Upper lobe of left lung (tissue), 6 donors: ENCODE data around the gene NR5A1. TPM values are rescaled to one million over a fixed set of nuclear protein-coding genes. Genes with fewer than 3 reads are reported as not detected.

ENCODE experiments used
- ATAC-seq, 2 donors: fragments of 200-7000 bp; cut with Tn5 transposase; one replicate each; pipeline ENCODE4 v1.9.1; 2022; ENCODE audit warnings: mild to moderate bottlenecking in 2 of 2, moderate library complexity in 2 of 2; ENCODE audit not compliant: low FRiP score in 2 of 2
- DNase-seq, 2 donors: peaks; one replicate each; pipeline ENCODE4 v3.0.0-alpha.2; 2019 to 2020
- H3K27ac ChIP-seq, 4 donors: fragments of 200-600 bp; sonication (generic); one replicate each; pipeline ENCODE4 v1.5.1; 2016 to 2019
- H3K27me3 ChIP-seq, 4 donors: fragments of 200-600 bp; sonication (generic); one replicate each; pipeline ENCODE4 v1.5.1; 2017 to 2019
- H3K36me3 ChIP-seq, 4 donors: fragments of 200-600 bp; sonication (generic); one replicate each; pipeline ENCODE4 v1.5.1; 2016 to 2019
- H3K4me1 ChIP-seq, 4 donors: fragments of 200-600 bp; sonication (generic); one replicate each; pipeline ENCODE4 v1.5.1; 2018 to 2019
- H3K4me3 ChIP-seq, 4 donors: fragments of 200-600 bp; sonication (generic); one replicate each; pipeline ENCODE4 v1.5.1; 2017 to 2019; ENCODE audit warnings: mild to moderate bottlenecking in 2 of 4, moderate library complexity in 1 of 4
- H3K9me3 ChIP-seq, 4 donors: fragments of 200-600 bp; sonication (generic); one replicate each; pipeline ENCODE4 v1.5.1; 2018 to 2019
- EP300 ChIP-seq, 4 donors: sonication (generic); formaldehyde crosslinking; IDR thresholded peaks; one replicate each; pipeline ENCODE4 v1.5.1; 2017; ENCODE audit warnings: antibody characterized with exemption in 4 of 4, control low read depth in 2 of 4
- POLR2A ChIP-seq, 4 donors: fragments of 450-650 bp; IDR thresholded peaks; one replicate each; pipeline ENCODE4 v1.5.1; 2016 to 2017; ENCODE audit warnings: antibody characterized with exemption in 4 of 4, mild to moderate bottlenecking in 2 of 4
- POLR2AphosphoS5 ChIP-seq, 2 donors: sonication (generic); formaldehyde crosslinking; IDR thresholded peaks; one replicate each; pipeline ENCODE4 v1.5.1; 2017; ENCODE audit warnings: antibody characterized with exemption in 2 of 2
- WGBS, 2 donors: methylation state at CpG; one replicate each; pipeline ENCODE4 v1.1.5; 2017 to 2018; 5-methylcytosine and 5-hydroxymethylcytosine counted together
- total RNA-seq, 6 donors: library from RNA; depleted of rRNA in 4 of 6; stranded (reverse); fragments of >200 nt in 4 of 6; gene quantifications; one replicate each; pipeline versions ENCODE4 v1.1.0 to v1.2.1, GENCODE V29; 2016 to 2021
- TF ChIP-seq, protein P1 (sequence below), 6 experiments: fragments of 450-650 bp in 4 of 6; fragments of 200-600 bp in 2 of 6; sonication (generic) in 2 of 6; IDR thresholded peaks; one replicate each; pipeline ENCODE4 v1.5.1; 2016 to 2019; ENCODE audit warnings: antibody characterized with exemption in 6 of 6
- donor health status: DM: no; HTN: no; CAD: no; lungs with moderate emphysema.
- donor health status: DM: no; HTN: yes; CAD: no; lungs with severe emphysema.

The NR5A1 gene
- total RNA-seq, 6 donors from 2014 or later: 0.30 to 0.49 TPM; not detected in 4

DNA sequence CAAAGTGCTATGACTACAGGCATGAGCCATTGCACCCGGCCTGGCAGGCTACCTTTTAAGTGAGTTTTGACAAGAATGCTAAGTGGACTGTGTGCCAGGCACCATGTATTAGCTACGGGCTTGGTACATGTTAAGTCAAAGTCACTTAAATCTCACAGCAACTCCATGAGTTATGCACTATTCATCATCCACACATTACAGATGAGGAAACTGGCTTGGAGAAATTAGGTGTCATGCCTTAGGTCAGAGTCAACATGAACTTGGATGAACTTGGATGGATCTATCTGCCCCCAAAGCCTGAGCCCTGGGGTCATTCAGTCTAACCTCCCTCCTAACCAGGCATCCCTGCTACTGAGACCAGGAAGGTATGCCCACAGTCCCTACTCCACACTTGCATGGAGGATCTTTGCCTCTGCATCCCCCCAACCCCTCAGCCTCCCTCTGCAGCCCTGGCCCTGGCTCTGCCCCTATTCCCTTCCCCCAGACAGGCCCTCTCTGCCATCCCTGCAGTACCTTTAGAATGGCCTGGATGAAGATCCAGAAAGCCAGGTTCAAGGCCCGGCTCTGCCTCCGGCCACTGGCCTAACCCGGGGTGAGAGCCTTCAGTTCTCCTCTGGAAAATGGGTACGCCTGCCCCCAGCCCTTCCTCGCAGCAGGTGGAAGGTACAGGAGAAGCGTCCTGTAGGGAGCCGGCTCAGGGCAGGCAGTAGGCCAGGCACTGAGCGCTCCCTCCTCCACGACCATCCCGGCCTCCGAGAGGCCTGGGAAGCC lies 57.6 kb downstream of the NR5A1 start:
- Histone ChIP-seq H3K36me3 (no peaks in the 10 kb centered on the region), H3K9me3 (no peaks in the 10 kb centered on the region), H3K4me1 (peaks cover 0 to 20% (median 9%) of the 10 kb centered on the region in 4 donors), H3K4me3 (no peak overlapping the region), H3K27ac (no peak overlapping the region), H3K27me3 (peaks cover 0 to 32% (median 22%) of the 10 kb centered on the region in 4 donors)
- peak in 1 of 2 donors; percentile 39 for DNase-seq
- TF ChIP-seq, protein P1, sequence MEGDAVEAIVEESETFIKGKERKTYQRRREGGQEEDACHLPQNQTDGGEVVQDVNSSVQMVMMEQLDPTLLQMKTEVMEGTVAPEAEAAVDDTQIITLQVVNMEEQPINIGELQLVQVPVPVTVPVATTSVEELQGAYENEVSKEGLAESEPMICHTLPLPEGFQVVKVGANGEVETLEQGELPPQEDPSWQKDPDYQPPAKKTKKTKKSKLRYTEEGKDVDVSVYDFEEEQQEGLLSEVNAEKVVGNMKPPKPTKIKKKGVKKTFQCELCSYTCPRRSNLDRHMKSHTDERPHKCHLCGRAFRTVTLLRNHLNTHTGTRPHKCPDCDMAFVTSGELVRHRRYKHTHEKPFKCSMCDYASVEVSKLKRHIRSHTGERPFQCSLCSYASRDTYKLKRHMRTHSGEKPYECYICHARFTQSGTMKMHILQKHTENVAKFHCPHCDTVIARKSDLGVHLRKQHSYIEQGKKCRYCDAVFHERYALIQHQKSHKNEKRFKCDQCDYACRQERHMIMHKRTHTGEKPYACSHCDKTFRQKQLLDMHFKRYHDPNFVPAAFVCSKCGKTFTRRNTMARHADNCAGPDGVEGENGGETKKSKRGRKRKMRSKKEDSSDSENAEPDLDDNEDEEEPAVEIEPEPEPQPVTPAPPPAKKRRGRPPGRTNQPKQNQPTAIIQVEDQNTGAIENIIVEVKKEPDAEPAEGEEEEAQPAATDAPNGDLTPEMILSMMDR (IDR thresholded peaks at IDR 0.05): no peak
- TF ChIP-seq POLR2AphosphoS5 (IDR thresholded peaks at IDR 0.05) (no peak), EP300 (IDR thresholded peaks at IDR 0.05) (no peak), POLR2A (IDR thresholded peaks at IDR 0.05) (no peak)
- peak in 1 of 2 donors; percentile 44 for ATAC-seq
- 90 to 94% methylated on average over 7 to 13 of the region's 13 CpGs for WGBS, 2 donors

DNA sequence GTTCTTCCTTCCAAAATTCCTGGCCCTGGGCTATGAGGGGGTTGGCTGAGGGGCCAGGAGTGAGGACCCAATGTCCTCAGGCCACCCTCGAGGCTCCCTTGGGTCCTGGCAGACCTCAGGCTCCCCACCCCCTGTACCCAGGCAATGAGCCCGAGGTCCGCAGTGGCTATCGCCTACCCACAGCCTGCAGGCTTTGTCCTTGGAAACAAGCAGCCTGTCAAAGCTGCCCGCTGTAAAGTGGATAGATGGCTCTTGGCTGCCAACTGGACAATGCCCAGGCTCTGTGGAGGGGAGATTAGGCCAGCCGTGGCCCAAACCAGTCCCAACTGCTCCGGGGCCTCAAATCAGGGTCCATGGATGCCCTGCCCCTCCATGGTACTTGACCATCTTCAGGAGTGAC lies 59.2 kb downstream of the NR5A1 start:
- Histone ChIP-seq H3K4me1 (peaks cover 0 to 13% (median 4%) of the 10 kb centered on the region in 4 donors), H3K4me3 (no peak overlapping the region), H3K27me3 (peaks cover 0 to 24% (median 14%) of the 10 kb centered on the region in 4 donors), H3K9me3 (no peaks in the 10 kb centered on the region), H3K36me3 (no peaks in the 10 kb centered on the region), H3K27ac (no peak overlapping the region)
- 73 to 87% methylated on average over 2 to 4 of the region's 7 CpGs for WGBS, 2 donors
- no peak for TF ChIP-seq POLR2AphosphoS5 (IDR thresholded peaks at IDR 0.05)
- TF ChIP-seq, protein P1 (IDR thresholded peaks at IDR 0.05): no peak
- no peak for TF ChIP-seq EP300 (IDR thresholded peaks at IDR 0.05)
- no peak for TF ChIP-seq POLR2A (IDR thresholded peaks at IDR 0.05)
- DNase-seq: no peak
- ATAC-seq: no peak

DNA sequence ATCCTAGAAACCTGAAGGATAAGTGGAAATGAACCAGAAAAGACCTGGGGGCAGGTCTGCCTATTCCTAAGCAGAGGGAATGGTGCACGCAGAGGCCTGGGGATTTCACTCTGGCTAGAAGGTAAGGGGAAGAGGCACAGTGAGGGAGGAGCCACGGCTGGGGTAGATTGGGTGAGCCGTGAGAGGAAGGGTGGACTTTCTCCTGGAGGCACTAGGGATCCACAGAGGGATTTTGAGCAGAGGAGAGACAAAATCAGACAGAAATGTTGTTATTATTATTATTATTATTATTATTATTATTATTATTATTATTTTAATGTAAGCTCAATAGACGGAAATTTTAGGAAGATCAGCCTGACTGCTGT lies 59.9 kb downstream of the NR5A1 start:
- peaks cover 0 to 17% (median 10%) of the 10 kb centered on the region in 4 donors for H3K27me3 ChIP-seq
- 48 to 62% methylated on average over 4 of the region's 4 CpGs for WGBS, 2 donors
- no peak overlapping the region for H3K4me3 ChIP-seq
- no peaks in the 10 kb centered on the region for H3K36me3 ChIP-seq
- H3K4me1 ChIP-seq: peaks cover 0 to 11% (median 4%) of the 10 kb centered on the region in 4 donors
- DNase-seq (no peak), ATAC-seq (no peak)
- no peak for TF ChIP-seq EP300 (IDR thresholded peaks at IDR 0.05)
- TF ChIP-seq POLR2AphosphoS5 (IDR thresholded peaks at IDR 0.05): no peak
- TF ChIP-seq, protein P1 (IDR thresholded peaks at IDR 0.05): no peak
- TF ChIP-seq POLR2A (IDR thresholded peaks at IDR 0.05): no peak
- H3K27ac ChIP-seq: no peak overlapping the region
- peaks cover 0 to 3% (median 0%) of the 10 kb centered on the region in 4 donors for H3K9me3 ChIP-seq

DNA sequence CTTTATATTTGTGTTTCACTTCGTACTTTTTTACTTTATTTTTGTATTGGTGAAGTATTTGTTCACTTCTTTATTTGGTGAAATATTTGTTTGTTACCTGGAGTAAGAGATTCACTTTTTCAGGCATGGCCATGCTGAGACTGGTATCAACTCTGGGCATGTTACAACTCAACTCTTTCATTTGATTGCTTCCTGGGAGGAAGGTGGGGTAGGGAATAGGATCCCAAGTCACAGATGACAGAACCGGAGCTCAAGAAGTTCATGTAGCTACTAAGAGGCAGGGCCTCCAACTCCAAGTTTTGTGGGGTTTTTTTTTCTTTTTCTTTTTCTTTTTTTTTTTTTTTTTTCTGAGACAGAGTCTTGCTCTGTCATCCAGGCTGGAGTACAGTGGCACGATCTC lies 63.0 kb downstream of the NR5A1 start:
- DNase-seq (no peak), ATAC-seq (no peak)
- Histone ChIP-seq H3K27ac (no peak overlapping the region), H3K4me1 (no peaks in the 10 kb centered on the region), H3K27me3 (no peaks in the 10 kb centered on the region), H3K4me3 (no peak overlapping the region), H3K36me3 (no peaks in the 10 kb centered on the region), H3K9me3 (peaks cover 0 to 3% (median under 1%) of the 10 kb centered on the region in 4 donors)
- 82% methylated on average over 3 of the region's 3 CpGs for WGBS, 2 donors
- TF ChIP-seq POLR2AphosphoS5 (IDR thresholded peaks at IDR 0.05): no peak
- TF ChIP-seq EP300 (IDR thresholded peaks at IDR 0.05): no peak
- TF ChIP-seq POLR2A (IDR thresholded peaks at IDR 0.05): no peak
- TF ChIP-seq, protein P1 (IDR thresholded peaks at IDR 0.05): no peak
